Adrenal gland (tissue), 12 donors: ENCODE data around the gene PRR20G. TPM values are rescaled to one million over a fixed set of nuclear protein-coding genes. Genes with fewer than 3 reads are reported as not detected.
A peak's percentile ranks its signal among the peaks of the same experiment; 100 is the strongest.

Source experiments
- DNase-seq, 7 donors: peaks; one replicate each; pipeline ENCODE4 v3.0.0-alpha.2; 2019 to 2020
- H3K27ac ChIP-seq, 5 donors: fragments of 200-600 bp; sonication (generic) in 4 of 5; 1 replicate in 3 of 5; 2 replicates in 2 of 5; pipeline versions ENCODE4 v1.5.1 to v1.8.0; 2016 to 2020; ENCODE audit warnings: mild to moderate bottlenecking in 1 of 5
- H3K27me3 ChIP-seq: fragments of 200-600 bp; 2 replicates; pipeline ENCODE4 v1.8.0; 2021
- H3K36me3 ChIP-seq, 2 donors: fragments of 200-600 bp; replicated peaks in 1 of 2; 1 replicate in 1 of 2; 2 replicates in 1 of 2; pipeline versions ENCODE4 v1.5.1 to v1.8.0; 2018 to 2022
- H3K4me1 ChIP-seq, 2 donors: fragments of 200-600 bp; replicated peaks in 1 of 2; 1 replicate in 1 of 2; 2 replicates in 1 of 2; pipeline versions ENCODE4 v1.5.1 to v1.8.0; 2018 to 2021
- H3K4me3 ChIP-seq, 4 donors: fragments of 200-600 bp; sonication (generic) in 3 of 4; one replicate each; pipeline ENCODE4 v1.5.1; 2016 to 2018
- H3K9me3 ChIP-seq, 3 donors: fragments of 200-600 bp; sonication (generic) in 1 of 3; replicated peaks in 1 of 3; 1 replicate in 2 of 3; 2 replicates in 1 of 3; pipeline versions ENCODE4 v1.5.1 to v1.8.0; 2016 to 2021
- CTCF ChIP-seq, 6 experiments: fragments of 450-650 bp in 4 of 6; fragments of 200-600 bp in 2 of 6; sonication (generic) in 1 of 6; IDR thresholded peaks; 1 replicate in 5 of 6; 2 replicates in 1 of 6; pipeline versions ENCODE4 v1.5.1 to v1.8.0; 2016 to 2021; ENCODE audit warnings: antibody characterized with exemption in 6 of 6, mild to moderate bottlenecking in 2 of 6, moderate library complexity in 1 of 6
- POLR2A ChIP-seq, 2 donors: fragments of 450-650 bp; IDR thresholded peaks; one replicate each; pipeline ENCODE4 v1.6.1; 2017; ENCODE audit warnings: antibody characterized with exemption in 2 of 2, mild to moderate bottlenecking in 2 of 2, moderate library complexity in 1 of 2
- WGBS, 4 donors: extraction: QIAGEN DNeasy Blood & Tissue Kit in 2 of 4; methylation state at CpG; one replicate each; pipeline versions ENCODE4 v1.1.5 to v1.1.7; 2013 to 2017; 5-methylcytosine and 5-hydroxymethylcytosine counted together
- intact Hi-C, 2 donors: fragments of 100-400 bp; cut with DNase I; formaldehyde crosslinking; loops; one replicate each; pipeline versions ENCODE4 v1.14.1 to v1.15.0; 2022 to 2023
- polyA plus RNA-seq, 3 donors: library from polyadenylated mRNA; stranded (reverse); fragments of 200-250 nt in 2 of 3; fragments of 350-450 nt in 1 of 3; fragmentation: Illumina TruSeq in 1 of 3; extraction: RNeasy Lipid Tissue Mini Kit (QIAGEN cat#74804) in 1 of 3; gene quantifications; one replicate each; pipeline ENCODE4 v1.2.3, GENCODE V29; 2013 to 2014
- total RNA-seq, 9 donors: library from RNA; depleted of rRNA in 4 of 9; stranded (reverse); fragments of >200 nt in 4 of 9; fragments of 120-200 nt in 1 of 9; fragmentation: NEBNext Ultra II Directional in 1 of 9; extraction: Animal tissue kit (Norgen Biotek cat#: 25700) in 1 of 9; gene quantifications; one replicate each; pipeline versions ENCODE4 v1.1.0 to v1.2.4, GENCODE V29; 2013 to 2023
- donor health status: healthy with polysubstance abuse.
- donor health status: Bipolar disorder and iron deficiency.
- donor health status: DM: yes; HTN: yes; CAD: no.
- donor health status: DM: no; HTN: no; CAD: no.
- donor health status: DM: no; HTN: no; CAD: no.
- donor health status: DM: yes; HTN: yes; CAD: no.

PRR20G gene
- total and polyA plus RNA-seq, 12 donors: not detected

GRCh38 chr3:127329631-127330285, 41.9 kb upstream of the PRR20G start:
- Histone ChIP-seq H3K27ac (no peak overlapping the region), H3K27me3 (peaks cover 2% of the 10 kb centered on the region), H3K4me1 (no peaks in the 10 kb centered on the region), H3K9me3 (peaks cover 0 to 16% (median 0%) of the 10 kb centered on the region in 3 donors), H3K4me3 (no peak overlapping the region), H3K36me3 (no peaks in the 10 kb centered on the region)
- TF ChIP-seq CTCF (IDR thresholded peaks at IDR 0.05) (no peak), POLR2A (IDR thresholded peaks at IDR 0.05) (no peak)
- intact Hi-C loops: no loop called here
- DNase-seq: no peak
- WGBS, 4 donors: 88 to 94% (median 89%) methylated on average over 2 of the region's 2 CpGs

- Histone ChIP-seq H3K4me1 (no peaks in the 10 kb centered on the region), H3K4me3 (no peak overlapping the region), H3K9me3 (peaks cover 0 to 12% (median 0%) of the 10 kb centered on the region in 3 donors), H3K27me3 (peaks cover 2% of the 10 kb centered on the region), H3K36me3 (no peaks in the 10 kb centered on the region), H3K27ac (no peak overlapping the region)
- DNase-seq: no peak
- intact Hi-C loops: no loop called here
- TF ChIP-seq CTCF (IDR thresholded peaks at IDR 0.05): no peak
- no peak for TF ChIP-seq POLR2A (IDR thresholded peaks at IDR 0.05)
These were observed 40.6 kb upstream of the PRR20G start for GRCh38 chr3:127328421-127328820.

GRCh38 chr3:127326341-127326740, 38.5 kb upstream of the PRR20G start:
- TF ChIP-seq POLR2A (IDR thresholded peaks at IDR 0.05): no peak
- no peaks in the 10 kb centered on the region for H3K36me3 ChIP-seq
- peaks cover 0 to 9% (median 0%) of the 10 kb centered on the region in 3 donors for H3K9me3 ChIP-seq
- H3K27ac ChIP-seq: no peak overlapping the region
- intact Hi-C loops: no loop called here
- DNase-seq: no peak
- no peaks in the 10 kb centered on the region for H3K4me1 ChIP-seq
- peaks cover 2% of the 10 kb centered on the region for H3K27me3 ChIP-seq
- no peak overlapping the region for H3K4me3 ChIP-seq

GRCh38 chr3:127325629-127325961, 37.7 kb upstream of the PRR20G start:
- intact Hi-C loops: no loop called here
- Histone ChIP-seq H3K27ac (no peak overlapping the region), H3K4me1 (no peaks in the 10 kb centered on the region), H3K36me3 (no peaks in the 10 kb centered on the region), H3K4me3 (no peak overlapping the region), H3K9me3 (peaks cover 0 to 2% (median 0%) of the 10 kb centered on the region in 3 donors), H3K27me3 (peaks cover 2% of the 10 kb centered on the region)
- DNase-seq: no peak
- TF ChIP-seq CTCF (IDR thresholded peaks at IDR 0.05) (no peak), POLR2A (IDR thresholded peaks at IDR 0.05) (no peak)
- 84 to 100% (median 96%) methylated on average over 1 of the region's 1 CpG for WGBS, 4 donors

GRCh38 chr3:127324913-127325628, 37.2 kb upstream of the PRR20G start:
- Histone ChIP-seq H3K4me1 (no peaks in the 10 kb centered on the region), H3K4me3 (no peak overlapping the region), H3K9me3 (no peaks in the 10 kb centered on the region), H3K27me3 (peaks cover 2% of the 10 kb centered on the region), H3K36me3 (no peaks in the 10 kb centered on the region), H3K27ac (no peak overlapping the region)
- intact Hi-C loops: no loop called here
- peak in 3 of 7 donors; percentile 21 to 45 (median 27) for DNase-seq
- TF ChIP-seq CTCF (IDR thresholded peaks at IDR 0.05) (no peak), POLR2A (IDR thresholded peaks at IDR 0.05) (no peak)
- 56 to 69% (median 61%) methylated on average over 4 of the region's 4 CpGs for WGBS, 4 donors
